H1 (cell line): ENCODE measurements around the gene KCNH8. TPM values are rescaled to one million over a fixed set of nuclear protein-coding genes. Genes with fewer than 3 reads are reported as not detected.

ENCODE experiments used
- CTCF ChIA-PET: fragments of 300-600 bp; sonication (Branson Sonifier 250); formaldehyde crosslinking; loops from one replicate; lab custom pipeline; 2021; ENCODE audit not compliant: partially characterized antibody; lab: Charles Lee
- POLR2A ChIA-PET: fragments of 300-600 bp; sonication (Branson Sonifier 250); formaldehyde crosslinking; loops from one replicate; lab custom pipeline; 2021; ENCODE audit warnings: inconsistent platforms; ENCODE audit not compliant: partially characterized antibody; lab: Charles Lee
- DNase-seq, 2 experiments: peaks; one replicate each; pipeline versions ENCODE4 v3.0.0 to v3.0.0-alpha.2; 2010 to 2022; ENCODE audit warnings: low spot score in 2 of 2, low read depth in 1 of 2, mixed read lengths in 1 of 2
- FAIRE-seq: peaks from 2 replicates; lab custom pipeline; 2011; peaks lifted over from hg19 to GRCh38; lab: Jason Lieb, UNC
- H2AFZ ChIP-seq: 2 replicates; pipeline ENCODE4 v1.8.1; 2012; ENCODE audit warnings: low read length, inconsistent platforms
- H2AK5ac ChIP-seq: 2 replicates; pipeline ENCODE4 v1.6.1; 2013; ENCODE audit warnings: low read depth, low read length
- H2BK120ac ChIP-seq: replicated peaks from 2 replicates; pipeline ENCODE3; 2013; ENCODE audit warnings: low read depth, low read length, inconsistent platforms
- H2BK12ac ChIP-seq: 2 replicates; pipeline ENCODE4 v1.6.1; 2013; ENCODE audit warnings: low read depth, low read length
- H2BK15ac ChIP-seq: 2 replicates; pipeline ENCODE4 v1.6.1; 2013; ENCODE audit warnings: low read length
- H2BK20ac ChIP-seq: 2 replicates; pipeline ENCODE4 v1.6.1; 2013; ENCODE audit warnings: low read length
- H2BK5ac ChIP-seq: 2 replicates; pipeline ENCODE4 v1.6.1; 2013; ENCODE audit warnings: low read depth, low read length
- H3K14ac ChIP-seq: 2 replicates; pipeline ENCODE4 v1.6.1; 2013; ENCODE audit warnings: inconsistent platforms; ENCODE audit not compliant: insufficient read length
- H3K18ac ChIP-seq: 2 replicates; pipeline ENCODE4 v1.6.1; 2013; ENCODE audit warnings: low read length; ENCODE audit errors: extremely low read depth
- H3K23ac ChIP-seq: 2 replicates; pipeline ENCODE4 v1.6.1; 2013; ENCODE audit warnings: inconsistent platforms; ENCODE audit not compliant: insufficient read length
- H3K23me2 ChIP-seq: 2 replicates; pipeline ENCODE4 v1.6.1; 2013; ENCODE audit warnings: low read depth, low read length
- H3K27ac ChIP-seq: 2 replicates; pipeline ENCODE4 v1.6.1; 2011; ENCODE audit warnings: low read depth, low read length, inconsistent platforms
- H3K27me3 ChIP-seq, 4 experiments: replicated peaks in 1 of 4; 1 replicate in 1 of 4; 2 replicates in 3 of 4; pipeline versions ENCODE4 v1.6.1 to v1.8.1; 2011 to 2013; ENCODE audit warnings: low read length in 3 of 4, mild to moderate bottlenecking in 3 of 4, inconsistent platforms in 2 of 4, mixed read lengths in 2 of 4, moderate library complexity in 1 of 4; ENCODE audit not compliant: control insufficient read depth in 3 of 4, insufficient read depth in 3 of 4; ENCODE audit errors: extremely low read depth in 1 of 4
- H3K36me3 ChIP-seq, 4 experiments: 2 replicates each; pipeline versions ENCODE4 v1.6.1 to v1.8.1; 2011 to 2013; ENCODE audit warnings: mild to moderate bottlenecking in 4 of 4, low read length in 3 of 4, moderate library complexity in 2 of 4, control low read depth in 1 of 4, inconsistent platforms in 1 of 4; ENCODE audit not compliant: insufficient read depth in 4 of 4, control insufficient read depth in 2 of 4
- H3K4ac ChIP-seq: replicated peaks from 2 replicates; pipeline ENCODE3; 2013; ENCODE audit warnings: low read length, low read depth, mixed read lengths, inconsistent platforms; ENCODE audit not compliant: insufficient read length
- H3K4me1 ChIP-seq, 4 experiments: replicated peaks in 1 of 4; 1 replicate in 1 of 4; 2 replicates in 3 of 4; pipeline versions ENCODE4 v1.6.1 to v1.8.1; 2011 to 2013; ENCODE audit warnings: low read length in 3 of 4, inconsistent platforms in 2 of 4, mixed read lengths in 1 of 4; ENCODE audit not compliant: insufficient read depth in 4 of 4, control insufficient read depth in 3 of 4
- H3K4me2 ChIP-seq, 2 experiments: 2 replicates each; pipeline versions ENCODE4 v1.6.1 to v1.8.1; 2011 to 2013; ENCODE audit warnings: low read depth in 2 of 2, low read length in 2 of 2, control low read depth in 1 of 2, inconsistent platforms in 1 of 2, mild to moderate bottlenecking in 1 of 2; ENCODE audit not compliant: insufficient read depth in 1 of 2
- H3K4me3 ChIP-seq, 4 experiments: fragments of 200-600, 300-600 bp in 1 of 4; sonication (generic), shearing (Covaris generic), sonication (Bioruptor Twin) in 1 of 4; 2 replicates each; pipeline versions ENCODE4 v1.5.1 to v1.8.1; 2011 to 2016; ENCODE audit warnings: low read length in 4 of 4, low read depth in 3 of 4, control low read depth in 2 of 4, inconsistent platforms in 2 of 4, mild to moderate bottlenecking in 2 of 4, mixed read lengths in 1 of 4, moderate library complexity in 1 of 4; ENCODE audit not compliant: insufficient read depth in 2 of 4; ENCODE audit errors: extremely low read depth in 1 of 4
- H3K56ac ChIP-seq: replicated peaks from 2 replicates; pipeline ENCODE3; 2013; ENCODE audit warnings: low read depth, mild to moderate bottlenecking, mixed read lengths, low read length, inconsistent platforms; ENCODE audit not compliant: insufficient read length
- H3K79me1 ChIP-seq: 2 replicates; pipeline ENCODE4 v1.6.1; 2013; ENCODE audit warnings: low read depth, low read length, control low read depth
- H3K79me2 ChIP-seq, 2 experiments: 2 replicates each; pipeline versions ENCODE4 v1.6.1 to v1.8.1; 2012 to 2013; ENCODE audit warnings: low read length in 2 of 2, mild to moderate bottlenecking in 2 of 2, inconsistent platforms in 1 of 2; ENCODE audit not compliant: insufficient read depth in 2 of 2, control insufficient read depth in 1 of 2
- H3K9ac ChIP-seq, 4 experiments: replicated peaks in 1 of 4; 1 replicate in 1 of 4; 2 replicates in 3 of 4; pipeline versions ENCODE4 v1.6.1 to v1.8.1; 2011 to 2013; ENCODE audit warnings: low read depth in 3 of 4, low read length in 3 of 4, control low read depth in 2 of 4, mild to moderate bottlenecking in 2 of 4, moderate library complexity in 2 of 4, inconsistent platforms in 1 of 4; ENCODE audit errors: extremely low read depth in 1 of 4
- H3K9me3 ChIP-seq, 2 experiments: 2 replicates each; pipeline versions ENCODE4 v1.6.1 to v1.8.1; 2012 to 2013; ENCODE audit warnings: mild to moderate bottlenecking in 2 of 2, moderate library complexity in 2 of 2, control low read depth in 1 of 2, inconsistent platforms in 1 of 2, low read depth in 1 of 2, low read length in 1 of 2, mixed read lengths in 1 of 2; ENCODE audit not compliant: insufficient read depth in 2 of 2
- H4K20me1 ChIP-seq, 2 experiments: replicated peaks in 1 of 2; 2 replicates each; pipeline versions ENCODE3 to v1.8.1; 2011 to 2013; ENCODE audit warnings: inconsistent platforms in 2 of 2, low read length in 2 of 2, mild to moderate bottlenecking in 1 of 2; ENCODE audit not compliant: insufficient read depth in 2 of 2, control insufficient read depth in 1 of 2
- H4K5ac ChIP-seq: 2 replicates; pipeline ENCODE4 v1.6.1; 2013; ENCODE audit warnings: low read length, low read depth, mixed read lengths, inconsistent platforms; ENCODE audit not compliant: insufficient read length
- H4K8ac ChIP-seq: 2 replicates; pipeline ENCODE4 v1.8.0; 2013; ENCODE audit warnings: mild to moderate bottlenecking, moderate library complexity, low read length, inconsistent platforms; ENCODE audit not compliant: insufficient read depth; ENCODE audit errors: extremely low read depth
- H4K91ac ChIP-seq: replicated peaks from 2 replicates; pipeline ENCODE3; 2013; ENCODE audit warnings: low read length, mixed read lengths, inconsistent platforms; ENCODE audit not compliant: insufficient read length
- EP300 ChIP-seq, 2 experiments: IDR thresholded peaks; 1 replicate in 1 of 2; 2 replicates in 1 of 2; pipeline ENCODE4 v1.6.1; 2011 to 2012; ENCODE audit warnings: low read depth in 2 of 2, low read length in 2 of 2, mild to moderate bottlenecking in 2 of 2, borderline replicate concordance in 1 of 2, inconsistent platforms in 1 of 2, moderate library complexity in 1 of 2
- FOSL1 ChIP-seq: IDR thresholded peaks from 2 replicates; pipeline ENCODE4 v1.6.1; 2011; ENCODE audit warnings: mild to moderate bottlenecking, low read depth, low read length, moderate library complexity; ENCODE audit not compliant: insufficient read depth
- HDAC2 ChIP-seq, 2 experiments: fragments of 300-600 bp in 1 of 2; sonication (generic) in 1 of 2; IDR thresholded peaks; 2 replicates each; pipeline ENCODE4 v1.6.1; 2011 to 2012; ENCODE audit warnings: low read depth in 2 of 2, low read length in 2 of 2, mild to moderate bottlenecking in 2 of 2, moderate library complexity in 2 of 2, borderline replicate concordance in 1 of 2, inconsistent platforms in 1 of 2
- HDAC6 ChIP-seq: IDR thresholded peaks from one replicate; pipeline ENCODE4 v1.7.1; 2012; ENCODE audit warnings: low read depth, mild to moderate bottlenecking, inconsistent platforms, low read length, moderate library complexity
- KDM4A ChIP-seq: IDR thresholded peaks from one replicate; pipeline ENCODE4 v1.7.1; 2012; ENCODE audit warnings: low read depth, mild to moderate bottlenecking, moderate library complexity, low read length, inconsistent platforms; ENCODE audit not compliant: severe bottlenecking
- MAFK ChIP-seq: IDR thresholded peaks from 2 replicates; pipeline ENCODE4 v1.6.1; 2012; ENCODE audit warnings: low read depth, mild to moderate bottlenecking, improper control_type of control experiment, low read length
- POLR2AphosphoS5 ChIP-seq: IDR thresholded peaks from 2 replicates; pipeline ENCODE4 v1.6.1; 2011; ENCODE audit warnings: low read depth, low read length
- POU5F1 ChIP-seq: IDR thresholded peaks from 2 replicates; pipeline ENCODE4 v1.6.1; 2011; ENCODE audit warnings: low read depth, mild to moderate bottlenecking, low read length, moderate library complexity
- RFX5 ChIP-seq: IDR thresholded peaks from 2 replicates; pipeline ENCODE4 v1.6.1; 2011; ENCODE audit warnings: low read depth, low read length, improper control_type of control experiment, borderline replicate concordance
- SP1 ChIP-seq: IDR thresholded peaks from 2 replicates; pipeline ENCODE4 v1.6.1; 2011; ENCODE audit warnings: low read depth, low read length
- SP2 ChIP-seq: IDR thresholded peaks from 2 replicates; pipeline ENCODE4 v1.6.1; 2012; ENCODE audit warnings: mild to moderate bottlenecking, low read length, inconsistent platforms
- TBP ChIP-seq: IDR thresholded peaks from 2 replicates; pipeline ENCODE4 v1.6.1; 2011; ENCODE audit warnings: low read depth, low read length, improper control_type of control experiment
- TEAD4 ChIP-seq: IDR thresholded peaks from 2 replicates; pipeline ENCODE4 v1.6.1; 2012; ENCODE audit warnings: low read depth, low read length, inconsistent platforms, mixed read lengths
- WGBS, 2 experiments: shearing (Covaris generic) in 1 of 2; methylation state at CpG; one replicate each; pipeline versions ENCODE4 v1.1.6 to v1.1.7; 2013 to 2015; ENCODE audit warnings: low lambda C conversion rate in 2 of 2, mixed read lengths in 2 of 2, inconsistent platforms in 1 of 2, low coverage in 1 of 2, missing lambda C conversion rate in 1 of 2; ENCODE audit not compliant: insufficient replicate concordance in 2 of 2, insufficient coverage in 1 of 2, insufficient read length in 1 of 2; ENCODE audit errors: extremely low coverage in 1 of 2, missing lambda C conversion rate in 1 of 2; 5-methylcytosine and 5-hydroxymethylcytosine counted together
- polyA plus RNA-seq, 7 experiments: library from polyadenylated mRNA; depleted of rRNA in 3 of 7; stranded (reverse) in 5 of 7; unstranded in 2 of 7; fragments of >200 nt in 5 of 7; fragments of 200-250 nt in 2 of 7; gene quantifications; 1 replicate in 5 of 7; 2 replicates in 1 of 7; 4 replicates in 1 of 7; pipeline versions ENCODE4 v1.2.1 to v1.2.3, GENCODE V29; 2011 to 2013; ENCODE audit warnings: missing spikeins in 2 of 7, mixed read lengths in 2 of 7
- total RNA-seq: library from RNA; stranded (reverse); fragmentation: NEBNext Ultra II Directional; extraction: Animal tissue kit (Norgen Biotek cat#: 25700); gene quantifications from 2 replicates; pipeline ENCODE4 v1.2.1, GENCODE V29; 2021
- TF ChIP-seq, protein P1 (sequence below): IDR thresholded peaks from 2 replicates; pipeline ENCODE4 v1.6.1; 2011; ENCODE audit warnings: low read depth, mild to moderate bottlenecking, low read length; ENCODE audit not compliant: insufficient read depth

The KCNH8 gene
- total and polyA plus RNA-seq, 2 of the 8 experiments (the other 6 are each of a cell fraction or from before 2014, with no cell fraction given): 2.2 to 2.4 TPM

DNA sequence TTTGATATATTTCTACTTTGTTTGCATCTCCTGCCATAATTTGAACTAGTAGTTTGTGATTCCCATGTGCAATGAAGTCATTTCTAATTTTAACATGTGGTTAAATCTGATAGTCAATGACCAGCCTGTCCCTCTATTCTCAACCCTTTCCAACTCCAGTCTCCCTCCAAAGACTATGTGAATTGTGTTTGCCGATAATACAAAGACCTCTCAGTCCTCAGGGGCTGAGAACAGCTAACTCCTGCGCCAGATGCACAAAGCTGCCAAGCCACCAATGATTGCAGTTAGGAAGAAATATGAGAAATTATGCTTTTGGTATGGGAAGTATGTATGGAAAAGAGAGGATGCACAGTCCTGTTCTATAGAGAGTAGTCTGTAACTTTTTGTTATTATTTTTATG, 54.0 kb downstream of the KCNH8 start:
- DNase-seq (no peak), FAIRE-seq (no peak)
- WGBS, 2 experiments: 95% methylated on average over 2 of the region's 2 CpGs; no CpG with 5 or more reads in 1 of the 2 experiments
- H3K79me2 ChIP-seq: no peaks in the 10 kb centered on the region
- no peak overlapping the region for H2AFZ ChIP-seq
- H3K36me3 ChIP-seq: no peaks in the 10 kb centered on the region
- no peak overlapping the region for H2BK15ac ChIP-seq
- no peak overlapping the region for H4K8ac ChIP-seq
- H3K4me3 ChIP-seq: no peak overlapping the region
- CTCF ChIA-PET: interaction anchor here (1.5 kb wide), 1 partner anchor 11 kb away, joined by 4 read pairs; no protein-coding TSS in a partner anchor
- H3K9me3 ChIP-seq: no peaks in the 10 kb centered on the region
- H3K9ac ChIP-seq: no peak overlapping the region
- no peaks in the 10 kb centered on the region for H4K20me1 ChIP-seq
- no peak overlapping the region for H3K18ac ChIP-seq
- H2BK12ac ChIP-seq: no peak overlapping the region
- H3K4ac ChIP-seq: no peak overlapping the region
- no peaks in the 10 kb centered on the region for H3K4me1 ChIP-seq
- H2BK120ac ChIP-seq: no peak overlapping the region
- H3K27ac ChIP-seq: no peak overlapping the region
- no peak overlapping the region for H2AK5ac ChIP-seq
- H3K14ac ChIP-seq: no peak overlapping the region
- H3K4me2 ChIP-seq: no peak overlapping the region
- H3K23me2 ChIP-seq: no peaks in the 10 kb centered on the region
- POLR2A ChIA-PET: no interaction called here
- H3K79me1 ChIP-seq: no peaks in the 10 kb centered on the region
- H2BK5ac ChIP-seq: no peak overlapping the region
- no peak overlapping the region for H3K23ac ChIP-seq
- no peak overlapping the region for H4K5ac ChIP-seq
- no peak overlapping the region for H2BK20ac ChIP-seq
- no peak overlapping the region for H4K91ac ChIP-seq
- no peaks in the 10 kb centered on the region for H3K27me3 ChIP-seq
- H3K56ac ChIP-seq: no peak overlapping the region
- TF ChIP-seq KDM4A (no peak), SP2 (no peak), TEAD4 (no peak), TBP (no peak), FOSL1 (no peak), POLR2AphosphoS5 (no peak), RFX5 (no peak), POU5F1 (no peak), MAFK (no peak), HDAC6 (no peak), SP1 (no peak), EP300 (IDR thresholded peaks at IDR 0.05; ENCODE audit: borderline replicate concordance in 1 of 2, low read depth in 2 of 2, low read length in 2 of 2) (no peak), HDAC2 (IDR thresholded peaks at IDR 0.05; ENCODE audit: borderline replicate concordance in 1 of 2, low read depth in 2 of 2, low read length in 2 of 2) (no peak)
- TF ChIP-seq, protein P1, sequence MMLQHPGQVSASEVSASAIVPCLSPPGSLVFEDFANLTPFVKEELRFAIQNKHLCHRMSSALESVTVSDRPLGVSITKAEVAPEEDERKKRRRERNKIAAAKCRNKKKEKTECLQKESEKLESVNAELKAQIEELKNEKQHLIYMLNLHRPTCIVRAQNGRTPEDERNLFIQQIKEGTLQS: no peak
